Thyroid gland (tissue), 4 donors: ENCODE measurements around the gene PCNX1. TPM values are rescaled to one million over a fixed set of nuclear protein-coding genes. Genes with fewer than 3 reads are reported as not detected.

Source experiments
- DNase-seq, 2 donors: peaks; one replicate each; pipeline ENCODE4 v3.0.0-alpha.2; 2019
- H3K27ac ChIP-seq, 3 donors: fragments of 200-600 bp; sonication (generic); 1 replicate in 2 of 3; 2 replicates in 1 of 3; pipeline ENCODE4 v1.5.1; 2016 to 2019; ENCODE audit warnings: mild to moderate bottlenecking in 1 of 3, moderate library complexity in 1 of 3
- H3K27me3 ChIP-seq: fragments of 200-600 bp; sonication (generic); one replicate; pipeline ENCODE4 v1.5.1; 2019
- H3K36me3 ChIP-seq, 2 donors: fragments of 200-600 bp; sonication (generic); one replicate each; pipeline ENCODE4 v1.5.1; 2016 to 2019
- H3K4me1 ChIP-seq, 2 donors: fragments of 200-600 bp; sonication (generic); one replicate each; pipeline ENCODE4 v1.5.1; 2017 to 2019
- H3K4me3 ChIP-seq, 3 donors: fragments of 200-600 bp; sonication (generic); replicated peaks in 1 of 3; 1 replicate in 2 of 3; 2 replicates in 1 of 3; pipeline ENCODE4 v1.5.1; 2016; ENCODE audit warnings: mild to moderate bottlenecking in 1 of 3
- H3K9me3 ChIP-seq: fragments of 200-600 bp; sonication (generic); one replicate; pipeline ENCODE4 v1.5.1; 2017
- CTCF ChIP-seq, 6 experiments: fragments of 200-600 bp in 3 of 6; fragments of 450-650 bp in 3 of 6; sonication (generic) in 3 of 6; IDR thresholded peaks; one replicate each; pipeline ENCODE4 v1.5.1; 2016 to 2019; ENCODE audit warnings: antibody characterized with exemption in 6 of 6, mild to moderate bottlenecking in 2 of 6, inconsistent platforms in 1 of 6, moderate library complexity in 1 of 6
- POLR2A ChIP-seq, 2 donors: fragments of 450-650 bp; IDR thresholded peaks; one replicate each; pipeline ENCODE4 v1.6.1; 2017; ENCODE audit warnings: antibody characterized with exemption in 2 of 2, mild to moderate bottlenecking in 2 of 2, moderate library complexity in 1 of 2
- WGBS, 2 donors: methylation state at CpG; one replicate each; pipeline ENCODE4 v1.1.5; 2017; 5-methylcytosine and 5-hydroxymethylcytosine counted together
- intact Hi-C: fragments of 100-400 bp; cut with DNase I; formaldehyde crosslinking; loops from one replicate; pipeline ENCODE4 v1.15.1; 2023
- total RNA-seq, 4 donors: library from RNA; depleted of rRNA; stranded (reverse); fragments of >200 nt; gene quantifications; one replicate each; pipeline ENCODE4 v1.2.3, GENCODE V29; 2016

The PCNX1 gene
- total RNA-seq, 4 donors from 2014 or later: 43.8 to 78.5 (median 69.7) TPM

- TF ChIP-seq POLR2A (IDR thresholded peaks at IDR 0.05) (no peak), CTCF (IDR thresholded peaks at IDR 0.05) (no peak)
- Histone ChIP-seq H3K27me3 (no peaks in the 10 kb centered on the region), H3K9me3 (no peaks in the 10 kb centered on the region), H3K4me1 (no peaks in the 10 kb centered on the region), H3K27ac (no peak overlapping the region), H3K36me3 (no peaks in the 10 kb centered on the region), H3K4me3 (no peak overlapping the region)
- intact Hi-C loops: loop anchor here (10.0 kb wide), 1 partner anchor 179 kb away; no protein-coding TSS in a partner anchor
- 95 to 100% methylated on average over 2 of the region's 2 CpGs for WGBS, 2 donors
- no peak for DNase-seq
Observed at GRCh38 chr14:71135496-71135895, 228.2 kb downstream of the PCNX1 start.

GRCh38 chr14:71135911-71136310 lies 228.7 kb downstream of the PCNX1 start:
- H3K27ac ChIP-seq: no peak overlapping the region
- no peak for DNase-seq
- intact Hi-C loops: loop anchor here (10.0 kb wide), 1 partner anchor 179 kb away; no protein-coding TSS in a partner anchor
- H3K27me3 ChIP-seq: no peaks in the 10 kb centered on the region
- WGBS, 2 donors: 93 to 94% methylated on average over 4 of the region's 4 CpGs
- no peaks in the 10 kb centered on the region for H3K36me3 ChIP-seq
- TF ChIP-seq POLR2A (IDR thresholded peaks at IDR 0.05) (no peak), CTCF (IDR thresholded peaks at IDR 0.05) (no peak)
- no peak overlapping the region for H3K4me3 ChIP-seq
- no peaks in the 10 kb centered on the region for H3K4me1 ChIP-seq
- H3K9me3 ChIP-seq: no peaks in the 10 kb centered on the region

GRCh38 chr14:71136386-71137060 lies 229.3 kb downstream of the PCNX1 start:
- Histone ChIP-seq H3K36me3 (no peaks in the 10 kb centered on the region), H3K4me1 (no peaks in the 10 kb centered on the region), H3K9me3 (no peaks in the 10 kb centered on the region), H3K27me3 (no peaks in the 10 kb centered on the region), H3K4me3 (no peak overlapping the region), H3K27ac (no peak overlapping the region)
- no peak for DNase-seq
- intact Hi-C loops: loop anchor here (10.0 kb wide), 1 partner anchor 178 kb away; no protein-coding TSS in a partner anchor
- TF ChIP-seq POLR2A (IDR thresholded peaks at IDR 0.05) (no peak), CTCF (IDR thresholded peaks at IDR 0.05) (no peak)
- WGBS, 2 donors: 85 to 89% methylated on average over 9 of the region's 9 CpGs

GRCh38 chr14:71137536-71138447 lies 230.5 kb downstream of the PCNX1 start:
- intact Hi-C loops: loop anchor here (2.0 to 10.0 kb wide), 2 partner anchors 177 to 615 kb away; no protein-coding TSS in a partner anchor

More at GRCh38 chr14:71137536-71138447, 230.5 kb downstream of the PCNX1 start:
- no peak overlapping the region for H3K27ac ChIP-seq
- H3K36me3 ChIP-seq: no peaks in the 10 kb centered on the region
- no peak for DNase-seq
- no peaks in the 10 kb centered on the region for H3K4me1 ChIP-seq
- H3K4me3 ChIP-seq: no peak overlapping the region
- no peak for TF ChIP-seq POLR2A (IDR thresholded peaks at IDR 0.05)
- no peak for TF ChIP-seq CTCF (IDR thresholded peaks at IDR 0.05)
- no peaks in the 10 kb centered on the region for H3K27me3 ChIP-seq
- 84 to 89% methylated on average over 5 of the region's 5 CpGs for WGBS, 2 donors
- H3K9me3 ChIP-seq: no peaks in the 10 kb centered on the region
